KMS-11 (cell line): ENCODE measurements around the gene CCL13.

Source experiments
- H2AFZ ChIP-seq: fragments of 200-600 bp; sonication (generic); 2 replicates; pipeline ENCODE4 v1.6.1; 2016; ENCODE audit warnings: antibody characterized with exemption, mixed run types, low read depth
- H3K27ac ChIP-seq: fragments of 200-600 bp; sonication (generic); 2 replicates; pipeline ENCODE4 v1.6.1; 2016; ENCODE audit warnings: mild to moderate bottlenecking, mixed run types
- H3K27me3 ChIP-seq: fragments of 200-600 bp; sonication (generic); 2 replicates; pipeline ENCODE4 v1.6.1; 2017; ENCODE audit warnings: mild to moderate bottlenecking, low read depth, mixed run types, moderate library complexity; ENCODE audit not compliant: insufficient read depth
- H3K36me3 ChIP-seq: fragments of 200-600 bp; sonication (generic); 2 replicates; pipeline ENCODE4 v1.6.1; 2017; ENCODE audit warnings: mild to moderate bottlenecking, mixed run types; ENCODE audit not compliant: insufficient read depth
- H3K4me1 ChIP-seq: fragments of 200-600 bp; sonication (generic); 2 replicates; pipeline ENCODE4 v1.6.1; 2016; ENCODE audit warnings: mild to moderate bottlenecking, low read depth, mixed run types; ENCODE audit not compliant: poor library complexity, severe bottlenecking
- H3K4me2 ChIP-seq: fragments of 200-600 bp; sonication (generic); 2 replicates; pipeline ENCODE4 v1.7.0; 2016; ENCODE audit warnings: mild to moderate bottlenecking, mixed run types
- H3K4me3 ChIP-seq: fragments of 200-600 bp; sonication (generic); IDR thresholded peaks from 2 replicates; pipeline ENCODE4 v1.6.1; 2017; ENCODE audit warnings: low read depth, low read length, mixed read lengths; ENCODE audit not compliant: insufficient read depth
- H3K79me2 ChIP-seq: fragments of 200-600 bp; sonication (generic); 2 replicates; pipeline ENCODE4 v1.6.1; 2016; ENCODE audit warnings: low read depth, mixed run types; ENCODE audit not compliant: insufficient read depth
- H3K9ac ChIP-seq: fragments of 200-600 bp; sonication (generic); 2 replicates; pipeline ENCODE4 v1.6.1; 2016; ENCODE audit warnings: mild to moderate bottlenecking, mixed run types
- H4K20me1 ChIP-seq: fragments of 200-600 bp; sonication (generic); 2 replicates; pipeline ENCODE4 v1.6.1; 2016; ENCODE audit warnings: mild to moderate bottlenecking, mixed run types; ENCODE audit not compliant: insufficient read depth
- CTCF ChIP-seq: fragments of 200-600 bp; sonication (generic); conservative IDR thresholded peaks from 2 replicates; pipeline ENCODE4 v1.6.1; 2017; ENCODE audit warnings: low read depth, mild to moderate bottlenecking, antibody characterized with exemption, low read length, moderate library complexity, mixed read lengths

CCL13 gene

GRCh38 chr17:34341916-34342315, 14.4 kb upstream of the CCL13 start:
- no peak overlapping the region for H3K27ac ChIP-seq
- H3K9ac ChIP-seq, result no peak overlapping the region
- no peak for TF ChIP-seq CTCF
- peaks cover 3% of the 10 kb centered on the region for H3K4me1 ChIP-seq
- no peaks in the 10 kb centered on the region for H3K27me3 ChIP-seq
- H3K36me3 ChIP-seq, result no peaks in the 10 kb centered on the region
- H3K4me2 ChIP-seq, result no peak overlapping the region
- H2AFZ ChIP-seq, result no peak overlapping the region
- H4K20me1 ChIP-seq, result no peaks in the 10 kb centered on the region
- H3K79me2 ChIP-seq, result no peaks in the 10 kb centered on the region
- no peak overlapping the region for H3K4me3 ChIP-seq

- TF ChIP-seq CTCF, result no peak
- Histone ChIP-seq H3K27me3 (no peaks in the 10 kb centered on the region), H3K36me3 (no peaks in the 10 kb centered on the region), H3K4me1 (peaks cover 6% of the 10 kb centered on the region), H3K27ac (no peak overlapping the region), H3K4me2 (no peak overlapping the region), H3K9ac (no peak overlapping the region), H3K79me2 (no peaks in the 10 kb centered on the region), H3K4me3 (no peak overlapping the region), H2AFZ (no peak overlapping the region), H4K20me1 (no peaks in the 10 kb centered on the region)
Observed at GRCh38 chr17:34347063-34347462, 9.2 kb upstream of the CCL13 start.

GRCh38 chr17:34349751-34350150, 6.5 kb upstream of the CCL13 start:
- Histone ChIP-seq H4K20me1 (no peaks in the 10 kb centered on the region), H3K27ac (no peak overlapping the region), H3K9ac (no peak overlapping the region), H3K4me1 (peaks cover 6% of the 10 kb centered on the region), H3K4me3 (no peak overlapping the region), H3K27me3 (no peaks in the 10 kb centered on the region), H2AFZ (no peak overlapping the region), H3K36me3 (no peaks in the 10 kb centered on the region), H3K4me2 (no peak overlapping the region), H3K79me2 (no peaks in the 10 kb centered on the region)
- no peak for TF ChIP-seq CTCF

- H3K27ac ChIP-seq, result no peak overlapping the region
- no peaks in the 10 kb centered on the region for H3K36me3 ChIP-seq
- peaks cover 6% of the 10 kb centered on the region for H3K4me1 ChIP-seq
- no peak for TF ChIP-seq CTCF
- H2AFZ ChIP-seq, result no peak overlapping the region
- no peak overlapping the region for H3K4me3 ChIP-seq
- no peak overlapping the region for H3K9ac ChIP-seq
- H3K79me2 ChIP-seq, result no peaks in the 10 kb centered on the region
- no peak overlapping the region for H3K4me2 ChIP-seq
- H3K27me3 ChIP-seq, result no peaks in the 10 kb centered on the region
- no peaks in the 10 kb centered on the region for H4K20me1 ChIP-seq
Observed at GRCh38 chr17:34351096-34351495, 5.2 kb upstream of the CCL13 start.

GRCh38 chr17:34352191-34352590, 4.1 kb upstream of the CCL13 start:
- TF ChIP-seq CTCF, result no peak
- Histone ChIP-seq H4K20me1 (no peaks in the 10 kb centered on the region), H3K36me3 (no peaks in the 10 kb centered on the region), H3K9ac (no peak overlapping the region), H3K27me3 (no peaks in the 10 kb centered on the region), H3K4me1 (peaks cover under 1% of the 10 kb centered on the region), H3K4me2 (no peak overlapping the region), H3K27ac (no peak overlapping the region), H2AFZ (no peak overlapping the region), H3K4me3 (no peak overlapping the region), H3K79me2 (no peaks in the 10 kb centered on the region)
